Heart right ventricle (tissue), 16 donors: ENCODE measurements around the gene CAPN3. TPM values are rescaled to one million over a fixed set of nuclear protein-coding genes. Genes with fewer than 3 reads are reported as not detected.
"Not testable (repeated sequence)": the region's sequence is repeated elsewhere in the genome, so short reads cannot be mapped to it uniquely, and the experiment has no call there.

Source experiments
- ATAC-seq, 8 donors: fragments of 200-7000 bp; cut with Tn5 transposase; one replicate each; pipeline ENCODE4 v1.9.1; 2020; ENCODE audit warnings: mild to moderate bottlenecking in 8 of 8, moderate library complexity in 8 of 8, moderate number of reproducible peaks in 1 of 8
- DNase-seq, 2 donors: peaks; one replicate each; pipeline ENCODE4 v3.0.0-alpha.2; 2020
- H3K27ac ChIP-seq, 10 donors: fragments of 200-600 bp; sonication (generic) in 2 of 10; one replicate each; pipeline versions ENCODE4 v1.5.0 to v1.8.0; 2020 to 2022; ENCODE audit warnings: mild to moderate bottlenecking in 3 of 10
- H3K27me3 ChIP-seq, 7 donors: fragments of 200-600 bp; one replicate each; pipeline ENCODE4 v1.8.0; 2021 to 2022; ENCODE audit warnings: mild to moderate bottlenecking in 2 of 7
- H3K36me3 ChIP-seq, 9 donors: fragments of 200-600 bp; sonication (generic) in 1 of 9; one replicate each; pipeline versions ENCODE4 v1.5.0 to v1.8.0; 2020 to 2022; ENCODE audit warnings: mild to moderate bottlenecking in 2 of 9
- H3K4me1 ChIP-seq, 9 donors: fragments of 200-600 bp; sonication (generic) in 1 of 9; one replicate each; pipeline versions ENCODE4 v1.5.0 to v1.8.0; 2020 to 2022; ENCODE audit warnings: mild to moderate bottlenecking in 4 of 9
- H3K4me3 ChIP-seq, 10 donors: fragments of 200-600 bp; sonication (generic) in 2 of 10; one replicate each; pipeline versions ENCODE4 v1.5.0 to v1.8.0; 2020 to 2022; ENCODE audit warnings: mild to moderate bottlenecking in 7 of 10, moderate library complexity in 2 of 10
- H3K9me3 ChIP-seq, 11 donors: fragments of 200-600 bp in 10 of 11; sonication (generic) in 2 of 11; one replicate each; pipeline versions ENCODE4 v1.5.0 to v1.8.0; 2013 to 2022; ENCODE audit warnings: mild to moderate bottlenecking in 2 of 11, control low read depth in 1 of 11, moderate library complexity in 1 of 11
- CTCF ChIP-seq, 9 donors: fragments of 200-600 bp; sonication (generic) in 2 of 9; IDR thresholded peaks; one replicate each; pipeline versions ENCODE4 v1.5.0 to v1.8.0; 2021 to 2022; ENCODE audit warnings: antibody characterized with exemption in 9 of 9, mild to moderate bottlenecking in 5 of 9, moderate library complexity in 1 of 9
- WGBS, 2 donors: extraction: QIAGEN DNeasy Blood & Tissue Kit; methylation state at CpG; one replicate each; pipeline ENCODE4 v1.1.7; 2013; ENCODE audit warnings: inconsistent platforms in 1 of 2; 5-methylcytosine and 5-hydroxymethylcytosine counted together
- intact Hi-C, 10 donors: fragments of 100-400 bp; cut with DNase I; formaldehyde crosslinking; loops; one replicate each; pipeline versions ENCODE4 v1.11.1 to v1.14.2; 2022
- long read RNA-seq, 3 donors: library from polyadenylated mRNA; unstranded; transcript quantifications; one replicate each; pipeline ENCODE4 v2.0.0, GENCODE V29; 2020 to 2021
- polyA plus RNA-seq, 2 donors: library from polyadenylated mRNA; stranded (reverse); fragments of 200-250 nt; gene quantifications; one replicate each; pipeline ENCODE4 v1.2.3, GENCODE V29; 2013
- total RNA-seq, 10 donors: library from RNA; stranded (reverse); fragmentation: NEBNext Ultra II Directional in 3 of 10; extraction: Animal tissue kit (Norgen Biotek cat#: 25700) in 3 of 10; gene quantifications; one replicate each; pipeline versions ENCODE4 v1.2.1 to v1.2.4, GENCODE V29; 2021 to 2023
- donor health status: Arrhythmogenic right ventricular cardiomyopathy.
- donor health status: ischemic (EF 13 %, LVEDD 7.1; RV severe dilation, severe dysfunction).
- donor health status: healthy with polysubstance abuse.
- donor health status: DM: no; HTN: yes; CAD: no.
- donor health status: DM: no; HTN: no; CAD: no.
- donor health status: ischemic (EF 25% LVEDD 6.9; RV normal size, moderate dysfunction).
- donor health status: ischemic (EF 25% LVEDD 5.7; RV mildly dilated, moderate dysfunction).
- donor health status: healthy.
- donor health status: DM: yes; HTN: yes; CAD: no.
- donor health status: Ischemic cardiomyopathy.
- donor health status: ischemic (EF 35%, LVEDD 5.7; RV mildly dilated, moderate dysfunction).
- donor health status: nonischemic (EF 11% LVEDD 7.7; RV severe dilation, severe dysfunction).
- donor health status: DM: yes; HTN: yes; CAD: no.
- donor health status: PGD.
- donor health status: ischemic (EF 29% LVEDD 5.4; RV normal size, mild dysfunction).
- donor health status: nonischemic (EF 23%, LVEDD 6.1; RV moderate dilation, normal function).

CAPN3 gene
- total RNA-seq (10 to 100 TPM in 1 of 10 donors, 1 to 10 TPM in 9; 2.6 to 10.6 (median 5.7) TPM), polyA plus RNA-seq (10 to 100 TPM in 1 of 2 donors, 1 to 10 TPM in 1; 2.7 to 33.9 TPM)
- long read RNA-seq, donor 1: 0 reads
- long read RNA-seq, donor 2, partial matches to known transcripts: 0 of 2 reads
- long read RNA-seq, donor 2, other reads (novel, unspliced or antisense): 1 of 2 reads
- long read RNA-seq, donor 3, partial matches to known transcripts: 1 of 2 reads
- long read RNA-seq, donor 3, other reads (novel, unspliced or antisense): 0 of 2 reads

GRCh38 chr15:42359249-42359648 lies at the start of gene CAPN3:
Gene CAPN3 (plus strand): TSS chr15:42359501. CDS start chr15:42359806, 305 bp downstream.
- H3K36me3 ChIP-seq: peaks cover 0 to 68% (median 3%) of the 10 kb centered on the region in 9 donors
- H3K4me1 ChIP-seq: peaks cover 0 to 10% (median 0%) of the 10 kb centered on the region in 9 donors
- ATAC-seq (peak; percentile 38 to 95 (median 84)), DNase-seq (no peak)
- H3K4me3 ChIP-seq: peak within 1 kb of the TSS in 1 of 10 donors; percentile 14
- no peaks in the 10 kb centered on the region for H3K27me3 ChIP-seq
- TF ChIP-seq CTCF (IDR thresholded peaks at IDR 0.05): no peak
- intact Hi-C loops: no loop called here
- WGBS, 2 donors: 59 to 67% methylated on average over 1 of the region's 1 CpG
- no peaks in the 10 kb centered on the region for H3K9me3 ChIP-seq
- H3K27ac ChIP-seq: peak within 1 kb of the TSS in 4 of 10 donors; percentile 13 to 55 (median 30)

- intact Hi-C loops: no loop called here
- Histone ChIP-seq H3K9me3 (no peaks in the 10 kb centered on the region), H3K27me3 (no peaks in the 10 kb centered on the region), H3K4me3 (no peak overlapping the region), H3K27ac (no peak overlapping the region), H3K4me1 (no peaks in the 10 kb centered on the region), H3K36me3 (peaks cover 0 to 85% (median 18%) of the 10 kb centered on the region in 9 donors)
- 38 to 49% methylated on average over 3 of the region's 3 CpGs for WGBS, 2 donors
- TF ChIP-seq CTCF (IDR thresholded peaks at IDR 0.05): no peak
- no peak for DNase-seq
- no peak for ATAC-seq
Observed at GRCh38 chr15:42313463-42313862, 45.8 kb upstream of the CAPN3 start.

- no peak overlapping the region for H3K27ac ChIP-seq
- no peaks in the 10 kb centered on the region for H3K9me3 ChIP-seq
- H3K36me3 ChIP-seq: peaks cover 0 to 71% (median 17%) of the 10 kb centered on the region in 9 donors
- TF ChIP-seq CTCF (IDR thresholded peaks at IDR 0.05): no peak
- ATAC-seq (no peak), DNase-seq (no peak)
- intact Hi-C loops: no loop called here
- no peaks in the 10 kb centered on the region for H3K4me1 ChIP-seq
- no peaks in the 10 kb centered on the region for H3K27me3 ChIP-seq
- H3K4me3 ChIP-seq: no peak overlapping the region
- 90 to 93% methylated on average over 1 of the region's 1 CpG for WGBS, 2 donors
Observed at GRCh38 chr15:42314818-42315217, 44.5 kb upstream of the CAPN3 start.

- Histone ChIP-seq H3K4me1 (no peaks in the 10 kb centered on the region), H3K27me3 (no peaks in the 10 kb centered on the region), H3K4me3 (no peak overlapping the region), H3K9me3 (no peaks in the 10 kb centered on the region), H3K27ac (no peak overlapping the region), H3K36me3 (peaks cover 0 to 64% (median 16%) of the 10 kb centered on the region in 9 donors)
- no peak for DNase-seq
- ATAC-seq: no peak
- TF ChIP-seq CTCF (IDR thresholded peaks at IDR 0.05): no peak
- WGBS, 2 donors: 82% methylated on average over 1 of the region's 1 CpG
- intact Hi-C loops: no loop called here
Observed at GRCh38 chr15:42315521-42315920, 43.8 kb upstream of the CAPN3 start.

GRCh38 chr15:42316282-42316805 lies 43.0 kb upstream of the CAPN3 start:
- WGBS, 2 donors: 65 to 66% methylated on average over 11 of the region's 11 CpGs
- H3K27ac ChIP-seq, intact Hi-C loops, H3K4me1 ChIP-seq, DNase-seq, ATAC-seq, H3K9me3 ChIP-seq, H3K4me3 ChIP-seq, H3K27me3 ChIP-seq: not testable (repeated sequence)
- peaks cover 0 to 56% (median 9%) of the 10 kb centered on the region in 9 donors for H3K36me3 ChIP-seq
